GM18511 (cell line): ENCODE data around the gene SLC4A8.
A peak's percentile ranks its signal among the peaks of the same experiment; 100 is the strongest.

Source experiments
- ATAC-seq: cut with Tn5 transposase; IDR thresholded peaks from one replicate; pipeline ENCODE4 v1.9.1; 2021; ENCODE audit warnings: mild to moderate bottlenecking, moderate library complexity; ENCODE audit not compliant: unreplicated experiment

The SLC4A8 gene

GRCh38 chr12:51522696-51523095, 98.1 kb downstream of the SLC4A8 start:
- no peak for ATAC-seq

GRCh38 chr12:51524386-51524901, 99.8 kb downstream of the SLC4A8 start:
- ATAC-seq = no peak

DNA sequence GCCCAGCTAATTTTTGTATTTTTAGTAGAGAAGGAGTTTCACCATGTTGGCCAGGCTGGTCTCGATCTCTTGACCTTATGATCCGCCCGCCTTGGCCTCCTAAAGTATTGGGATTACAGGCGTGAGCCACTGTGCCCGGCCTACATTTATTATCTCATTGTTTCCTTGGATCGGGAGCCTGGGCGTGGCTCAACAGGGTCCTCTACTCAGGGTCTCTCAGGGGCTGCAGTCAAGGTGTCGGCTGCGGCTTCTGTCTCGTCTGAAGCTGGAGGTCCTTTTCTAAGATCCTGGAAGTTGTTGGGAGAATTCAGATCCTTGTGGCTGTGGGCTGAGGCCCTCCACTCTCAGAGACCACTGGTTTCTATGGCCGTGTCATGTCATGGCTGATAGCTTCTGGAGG, 100.9 kb downstream of the SLC4A8 start:
- no peak for ATAC-seq

DNA sequence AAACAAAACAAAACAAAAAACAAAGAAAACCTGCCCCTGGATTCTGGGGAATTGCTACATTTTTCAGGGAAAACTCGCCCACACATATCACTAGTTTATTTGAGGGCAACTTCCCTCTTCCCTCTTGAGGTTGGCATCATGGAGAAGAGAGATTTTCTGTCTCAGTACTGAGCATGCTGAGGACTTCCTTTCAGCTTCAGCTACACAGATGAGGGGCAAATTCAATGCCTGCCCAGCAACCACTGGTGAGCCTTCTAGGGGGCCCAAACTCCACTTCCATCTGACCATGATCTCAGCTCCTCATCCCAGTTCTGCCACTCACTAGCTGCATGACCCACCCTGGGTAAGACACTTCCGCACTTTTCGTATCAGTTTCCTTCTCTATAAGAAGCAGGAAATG, 103.3 kb downstream of the SLC4A8 start:
- no peak for ATAC-seq

- no peak for ATAC-seq
Measured at GRCh38 chr12:51528852-51529650, 104.4 kb downstream of the SLC4A8 start.

DNA sequence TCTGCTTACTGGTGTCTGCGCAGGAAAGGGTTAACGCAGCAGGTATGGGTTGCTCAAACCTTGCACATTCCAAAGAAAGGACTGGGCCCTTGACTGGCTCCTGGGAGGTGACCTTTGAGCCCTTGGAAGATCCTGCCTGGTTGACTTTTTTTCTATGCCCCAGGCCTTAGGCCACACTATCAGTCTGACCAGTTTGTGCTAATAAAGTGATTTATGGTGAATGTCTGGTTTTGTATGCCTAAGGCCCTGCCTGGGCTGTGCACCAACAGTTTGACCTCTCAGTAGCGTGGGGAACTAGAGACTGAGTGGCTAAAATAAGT, 105.0 kb downstream of the SLC4A8 start:
- ATAC-seq = no peak

- ATAC-seq = no peak
Measured at GRCh38 chr12:51530208-51530607, 105.6 kb downstream of the SLC4A8 start.

DNA sequence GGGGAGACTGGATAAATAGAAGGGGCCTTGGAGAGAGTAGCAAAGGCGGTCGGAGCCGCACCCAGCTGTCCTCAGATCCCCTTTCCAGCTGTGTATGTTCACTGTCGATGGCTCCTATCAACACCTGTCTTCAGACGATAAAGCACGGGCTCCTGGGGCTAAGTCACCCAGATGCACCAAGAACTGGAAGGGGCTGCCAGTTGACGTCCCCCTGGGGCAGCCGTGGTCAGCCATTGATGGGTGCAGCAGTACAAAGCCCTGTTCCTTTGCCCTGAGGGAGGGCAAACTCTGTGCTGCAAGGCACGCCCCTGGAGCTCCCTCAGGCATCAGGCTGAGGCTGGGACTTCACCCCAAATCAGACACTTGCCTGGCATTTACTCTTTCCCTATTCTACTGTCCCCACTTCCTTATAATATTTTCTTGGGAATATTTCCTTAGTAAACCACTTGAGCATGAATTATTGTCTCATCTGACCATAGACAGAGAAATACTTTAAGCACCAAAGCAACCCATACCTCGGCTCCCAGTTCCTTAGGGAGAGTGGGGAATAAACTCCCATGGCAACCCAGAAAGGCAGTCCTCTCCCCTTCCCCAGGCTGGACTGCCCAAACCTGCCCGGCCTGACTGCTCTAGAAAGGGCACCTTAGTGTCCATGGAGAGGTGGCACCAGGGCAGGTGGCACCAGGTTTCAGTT, 106.8 kb downstream of the SLC4A8 start:
- ATAC-seq = no peak

DNA sequence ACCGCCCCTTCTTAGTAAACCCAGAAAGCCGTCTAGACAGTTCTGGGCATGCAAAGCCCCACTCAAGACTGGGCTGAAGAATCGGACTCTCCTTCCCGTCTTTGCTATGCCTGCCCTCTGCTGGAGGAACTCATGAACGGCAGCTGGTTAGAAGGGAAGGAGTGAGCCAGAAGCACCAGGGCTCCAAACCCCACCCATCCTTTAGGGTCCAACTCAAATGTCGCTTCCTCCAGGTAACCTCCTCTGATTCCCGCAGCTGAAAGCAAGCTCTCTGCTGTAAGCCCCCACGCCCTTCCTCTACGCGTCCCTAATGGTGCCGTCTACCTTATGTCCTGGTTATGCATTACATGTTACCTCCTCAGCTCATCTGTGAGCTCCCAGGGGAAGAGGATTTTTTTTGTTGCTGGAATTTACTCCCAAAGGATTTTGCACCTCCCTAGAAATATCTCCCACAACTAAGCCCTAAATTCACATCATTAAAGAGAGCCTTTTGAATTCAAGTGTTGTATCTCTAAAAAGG, 107.4 kb downstream of the SLC4A8 start:
- peak; percentile 77 for ATAC-seq

DNA sequence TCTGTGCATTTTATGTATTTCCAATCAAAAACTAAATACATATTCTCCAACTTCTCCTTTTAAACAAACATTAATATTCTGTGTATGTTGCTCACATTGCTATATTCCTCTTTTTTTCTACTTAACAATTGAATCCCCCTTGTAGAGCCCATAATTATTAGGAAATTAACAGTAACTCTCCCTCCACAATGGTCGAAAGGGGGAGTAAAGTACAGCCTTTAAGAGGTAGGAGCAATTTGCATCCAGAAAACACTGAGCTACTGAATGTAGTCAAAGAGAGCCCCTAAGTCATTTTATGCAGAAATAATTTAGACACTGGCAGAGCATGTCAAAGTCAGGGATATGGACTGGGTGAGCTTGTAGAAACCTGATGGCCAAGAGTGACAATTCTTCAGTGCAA, 109.2 kb downstream of the SLC4A8 start:
- no peak for ATAC-seq

DNA sequence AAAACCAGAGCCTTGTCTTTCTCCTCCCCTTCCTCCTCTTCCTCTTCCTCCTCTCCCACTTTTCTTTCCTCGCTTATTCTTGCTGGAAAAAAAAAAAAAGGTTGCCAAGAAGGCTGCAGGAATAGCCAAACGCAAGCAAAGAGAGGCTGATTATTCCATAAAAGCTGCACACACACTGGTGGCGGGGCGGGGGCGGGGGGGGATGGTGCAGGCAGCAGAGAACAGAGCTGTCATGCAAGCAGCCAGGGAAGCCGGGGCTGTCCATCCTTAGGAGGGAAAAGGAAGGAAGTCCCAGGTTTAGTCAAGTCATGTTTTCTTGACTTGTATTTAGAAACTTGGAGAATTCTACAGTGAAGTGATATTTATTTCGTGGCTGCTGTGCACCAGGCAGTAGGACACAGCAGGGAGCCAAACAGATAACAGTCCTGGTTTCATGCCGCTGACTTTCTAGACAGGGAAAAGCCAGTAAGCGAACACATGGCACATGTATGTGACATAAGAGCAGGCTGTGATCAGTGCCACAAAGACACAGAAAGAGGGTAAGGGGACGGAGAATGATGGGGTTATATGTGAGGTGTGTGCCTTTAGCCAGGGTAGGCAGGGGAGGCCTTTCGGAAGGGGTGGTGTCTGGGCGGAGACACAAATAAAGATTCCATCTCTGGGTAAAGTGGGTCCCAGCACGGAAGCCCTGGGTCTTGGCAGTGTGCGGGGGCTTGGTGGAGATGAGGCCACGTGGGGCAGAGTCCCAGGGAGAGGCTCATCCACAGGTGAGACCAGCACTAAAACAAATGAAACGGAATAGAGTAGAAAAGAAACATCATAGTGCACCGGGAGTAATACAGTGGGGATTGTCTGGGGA, 109.8 kb downstream of the SLC4A8 start:
- no peak for ATAC-seq

GRCh38 chr12:51536159-51536558, 111.5 kb downstream of the SLC4A8 start:
- ATAC-seq = no peak

GRCh38 chr12:51538149-51538548, 113.5 kb downstream of the SLC4A8 start:
- ATAC-seq = no peak

GRCh38 chr12:51538599-51538998, 114.0 kb downstream of the SLC4A8 start:
- ATAC-seq = no peak

DNA sequence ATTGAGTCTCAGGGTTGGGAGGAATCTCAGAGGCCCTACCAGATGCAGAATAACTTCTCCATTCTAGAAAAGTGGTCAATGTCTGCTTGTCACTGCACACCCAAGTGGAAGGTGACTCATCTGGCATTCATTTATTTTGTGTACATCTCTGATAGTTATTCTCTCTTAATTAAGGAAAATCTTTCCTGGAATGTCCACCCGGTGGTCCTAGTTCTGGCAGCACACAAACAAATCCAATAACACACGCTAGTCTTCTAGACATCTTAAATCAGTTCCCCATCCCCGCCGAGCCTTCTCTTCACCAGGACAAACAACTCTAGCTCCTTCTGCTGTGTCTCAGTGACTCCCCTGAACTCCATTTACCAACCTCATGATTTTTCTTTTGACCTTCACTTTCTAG, 116.4 kb downstream of the SLC4A8 start:
- no peak for ATAC-seq

- no peak for ATAC-seq
Measured at GRCh38 chr12:51546097-51546496, 121.5 kb downstream of the SLC4A8 start.

GRCh38 chr12:51547606-51548005, 123.0 kb downstream of the SLC4A8 start:
- ATAC-seq = no peak

DNA sequence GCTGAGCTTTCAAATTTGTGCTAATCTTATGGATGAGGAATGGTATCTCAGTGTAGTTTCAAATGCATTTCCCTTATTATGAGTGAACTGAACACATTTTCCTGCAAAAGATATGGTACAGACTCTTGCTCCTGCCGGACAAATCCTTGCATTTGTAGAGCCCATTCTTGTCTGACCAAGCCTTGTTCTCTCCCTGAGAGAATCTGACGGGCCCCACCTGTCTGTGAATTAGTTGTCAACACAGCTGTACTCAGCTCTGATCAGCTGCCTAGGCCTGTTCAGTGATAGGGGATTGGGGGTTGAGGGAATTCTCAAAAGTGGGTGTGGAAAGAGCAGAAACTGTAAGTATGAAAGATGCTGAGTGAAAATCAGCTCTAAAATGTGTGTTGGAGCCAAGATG, 123.6 kb downstream of the SLC4A8 start:
- no peak for ATAC-seq

DNA sequence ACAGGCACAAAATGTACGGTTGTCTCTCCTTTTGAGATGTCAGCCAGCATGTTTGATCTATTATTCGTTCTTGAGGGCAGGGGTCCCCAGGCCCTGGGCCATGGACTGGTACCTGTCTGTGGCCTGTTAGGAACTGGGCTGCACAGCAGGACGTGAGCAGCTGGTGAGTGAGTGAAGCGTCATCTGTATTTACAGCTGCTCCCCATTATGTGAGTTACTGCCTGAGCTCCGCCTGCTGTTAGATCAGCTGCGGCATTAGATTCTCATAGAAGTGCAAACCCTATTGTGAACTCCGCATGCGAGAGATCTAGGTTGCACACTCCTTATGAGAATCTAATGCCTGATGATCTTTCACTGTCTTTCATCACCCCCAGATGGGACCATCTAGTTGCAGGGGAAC, 125.0 kb downstream of the SLC4A8 start:
- ATAC-seq = no peak
